Activated CD4-positive, alpha-beta memory T cell treated with anti-CD3 and anti-CD28 coated beads for 36 hours (primary cell): ENCODE results near the gene RASGRF2. TPM values are rescaled to one million over a fixed set of nuclear protein-coding genes. Genes with fewer than 3 reads are reported as not detected.

Experiments
- CTCF ChIA-PET: fragments of 350-600 bp; sonication (Branson Sonifier 250); formaldehyde crosslinking; loops from one replicate; lab custom pipeline; 2021; ENCODE audit warnings: antibody characterized with exemption, inconsistent platforms; lab: Charles Lee
- POLR2A ChIA-PET: fragments of 350-600 bp; sonication (Branson Sonifier 250); formaldehyde crosslinking; loops from one replicate; lab custom pipeline; 2021; ENCODE audit warnings: antibody characterized with exemption; lab: Charles Lee
- DNase-seq: peaks from one replicate; pipeline ENCODE4 v3.0.0-alpha.2; 2020
- H3K27ac Mint-ChIP-seq: one replicate; pipeline ENCODE4 v1.8.0; 2021; ENCODE audit warnings: mixed read lengths
- H3K27me3 Mint-ChIP-seq: one replicate; pipeline ENCODE4 v1.8.0; 2021; ENCODE audit warnings: mixed read lengths
- H3K36me3 Mint-ChIP-seq: one replicate; pipeline ENCODE4 v1.8.0; 2021; ENCODE audit warnings: mixed read lengths
- H3K4me1 Mint-ChIP-seq: one replicate; pipeline ENCODE4 v1.8.0; 2021; ENCODE audit warnings: low read depth, mixed read lengths
- H3K4me3 Mint-ChIP-seq: one replicate; pipeline ENCODE4 v1.8.0; 2021; ENCODE audit warnings: mild to moderate bottlenecking, mixed read lengths
- H3K9me3 Mint-ChIP-seq: one replicate; pipeline ENCODE4 v1.8.0; 2021; ENCODE audit warnings: mixed read lengths
- intact Hi-C: fragments of 100-400 bp; cut with micrococcal nuclease; formaldehyde crosslinking; loops from one replicate; pipeline ENCODE4 v1.15.1; 2023
- total RNA-seq, 2 experiments: library from RNA; stranded (reverse); gene quantifications; one replicate each; pipeline ENCODE4 v1.2.3, GENCODE V29; 2021

Gene RASGRF2
- total RNA-seq, 2 experiments from 2014 or later, result 7.6 to 8.6 TPM

- intact Hi-C loops, result no loop called here
- peaks cover 65% of the 10 kb centered on the region for H3K4me1 Mint-ChIP-seq
- H3K27ac Mint-ChIP-seq, result no peak overlapping the region
- no peaks in the 10 kb centered on the region for H3K9me3 Mint-ChIP-seq
- ChIA-PET POLR2A (no interaction called here), CTCF (no interaction called here)
- no peak overlapping the region for H3K4me3 Mint-ChIP-seq
- DNase-seq, result no peak
- H3K27me3 Mint-ChIP-seq, result no peaks in the 10 kb centered on the region
- H3K36me3 Mint-ChIP-seq, result no peaks in the 10 kb centered on the region
These were observed 28.3 kb downstream of the RASGRF2 start for GRCh38 chr5:80988419-80988935.

- H3K9me3 Mint-ChIP-seq, result no peaks in the 10 kb centered on the region
- no peaks in the 10 kb centered on the region for H3K36me3 Mint-ChIP-seq
- CTCF ChIA-PET, result interaction anchor here (1.2 kb wide), 1 partner anchor 118 kb away, joined by 3 read pairs; no protein-coding TSS in a partner anchor
These were observed 29.7 kb downstream of the RASGRF2 start for GRCh38 chr5:80989883-80990282.

GRCh38 chr5:80990527-80990926 is 30.4 kb downstream of the RASGRF2 start:
- no peak overlapping the region for H3K4me3 Mint-ChIP-seq
- intact Hi-C loops, result no loop called here

More at GRCh38 chr5:80989883-80990282, 29.7 kb downstream of the RASGRF2 start:
- DNase-seq, result no peak
- Mint-ChIP-seq H3K27me3 (no peaks in the 10 kb centered on the region), H3K4me1 (peaks cover 68% of the 10 kb centered on the region), H3K27ac (no peak overlapping the region), H3K4me3 (no peak overlapping the region)
- intact Hi-C loops, result loop anchor here (1.0 kb wide), 1 partner anchor 8 kb away; no protein-coding TSS in a partner anchor
- POLR2A ChIA-PET, result no interaction called here

DNA sequence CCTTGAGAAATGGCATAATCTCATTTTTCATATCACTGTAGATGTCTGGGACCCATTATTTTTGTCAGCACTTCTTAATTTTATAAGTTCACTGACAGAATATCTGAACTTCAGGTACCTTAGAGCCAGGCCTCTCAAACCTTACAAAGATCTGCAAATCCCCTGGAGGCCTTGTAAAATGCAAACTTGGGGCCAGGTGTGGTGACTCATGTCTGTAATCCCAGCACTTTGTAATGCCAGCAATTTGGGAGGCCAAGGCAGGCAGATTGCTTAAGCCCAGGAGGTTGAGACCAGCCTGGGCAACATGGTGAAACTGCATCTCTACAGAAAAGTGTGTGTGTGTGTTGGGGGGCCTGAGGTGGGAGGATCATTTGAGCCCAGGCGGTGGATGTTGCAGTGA is 30.8 kb downstream of the RASGRF2 start:
- DNase-seq, result no peak
- ChIA-PET POLR2A (no interaction called here), CTCF (interaction anchor here (1.2 kb wide), 1 partner anchor 117 kb away, joined by 3 read pairs; no protein-coding TSS in a partner anchor)
- H3K4me1 Mint-ChIP-seq, result peaks cover 66% of the 10 kb centered on the region
- intact Hi-C loops, result no loop called here
- no peak overlapping the region for H3K4me3 Mint-ChIP-seq
- H3K9me3 Mint-ChIP-seq, result no peaks in the 10 kb centered on the region
- H3K27ac Mint-ChIP-seq, result no peak overlapping the region
- no peaks in the 10 kb centered on the region for H3K36me3 Mint-ChIP-seq
- H3K27me3 Mint-ChIP-seq, result no peaks in the 10 kb centered on the region

More at GRCh38 chr5:80990527-80990926, 30.4 kb downstream of the RASGRF2 start:
- H3K4me1 Mint-ChIP-seq, result peaks cover 65% of the 10 kb centered on the region
- ChIA-PET POLR2A (no interaction called here), CTCF (interaction anchor here (1.2 kb wide), 1 partner anchor 118 kb away, joined by 3 read pairs; no protein-coding TSS in a partner anchor)
- H3K9me3 Mint-ChIP-seq, result no peaks in the 10 kb centered on the region
- no peaks in the 10 kb centered on the region for H3K36me3 Mint-ChIP-seq
- no peak for DNase-seq
- no peak overlapping the region for H3K27ac Mint-ChIP-seq
- H3K27me3 Mint-ChIP-seq, result no peaks in the 10 kb centered on the region

- no peak overlapping the region for H3K27ac Mint-ChIP-seq
- ChIA-PET POLR2A (no interaction called here), CTCF (no interaction called here)
- no peaks in the 10 kb centered on the region for H3K9me3 Mint-ChIP-seq
- intact Hi-C loops, result no loop called here
- no peak for DNase-seq
- H3K4me3 Mint-ChIP-seq, result no peak overlapping the region
- no peaks in the 10 kb centered on the region for H3K36me3 Mint-ChIP-seq
- peaks cover 65% of the 10 kb centered on the region for H3K4me1 Mint-ChIP-seq
- no peaks in the 10 kb centered on the region for H3K27me3 Mint-ChIP-seq
These were observed 35.7 kb downstream of the RASGRF2 start for GRCh38 chr5:80995908-80996307.

DNA sequence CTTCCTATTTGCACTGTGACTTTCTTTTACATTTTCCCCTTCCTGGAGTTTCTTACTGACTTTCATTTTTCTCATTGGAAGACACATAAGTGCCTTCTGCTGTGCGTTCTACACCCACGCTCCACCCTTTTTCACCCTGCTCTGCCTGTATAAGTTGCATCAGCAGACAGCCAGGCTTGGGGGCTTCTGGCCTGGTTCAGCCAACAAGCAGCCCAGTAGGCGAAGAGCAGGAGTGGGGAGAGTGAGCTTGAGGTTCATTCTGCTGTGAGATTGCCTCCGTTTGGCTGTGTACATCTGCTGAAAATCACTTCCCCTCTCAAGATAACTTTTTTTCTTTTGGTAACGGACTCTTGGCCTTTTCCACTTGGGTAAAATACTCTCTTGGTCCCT is 38.4 kb downstream of the RASGRF2 start:
- H3K36me3 Mint-ChIP-seq, result peaks cover 1% of the 10 kb centered on the region
- peak overlapping the region; percentile 87 for H3K27ac Mint-ChIP-seq
- peaks cover 55% of the 10 kb centered on the region for H3K4me1 Mint-ChIP-seq
- CTCF ChIA-PET, result interaction anchor here (1.1 kb wide), 1 partner anchor 110 kb away, joined by 3 read pairs; no protein-coding TSS in a partner anchor
- H3K27me3 Mint-ChIP-seq, result no peaks in the 10 kb centered on the region
- peak; percentile 54 for DNase-seq
- POLR2A ChIA-PET, result interaction anchor here (1.8 kb wide), 1 partner anchor 9 kb away, joined by 6 read pairs; no protein-coding TSS in a partner anchor
- intact Hi-C loops, result loop anchor here (1.0 kb wide), 1 partner anchor 9 kb away; no protein-coding TSS in a partner anchor
- H3K9me3 Mint-ChIP-seq, result no peaks in the 10 kb centered on the region
- peak overlapping the region; percentile 63 for H3K4me3 Mint-ChIP-seq

DNA sequence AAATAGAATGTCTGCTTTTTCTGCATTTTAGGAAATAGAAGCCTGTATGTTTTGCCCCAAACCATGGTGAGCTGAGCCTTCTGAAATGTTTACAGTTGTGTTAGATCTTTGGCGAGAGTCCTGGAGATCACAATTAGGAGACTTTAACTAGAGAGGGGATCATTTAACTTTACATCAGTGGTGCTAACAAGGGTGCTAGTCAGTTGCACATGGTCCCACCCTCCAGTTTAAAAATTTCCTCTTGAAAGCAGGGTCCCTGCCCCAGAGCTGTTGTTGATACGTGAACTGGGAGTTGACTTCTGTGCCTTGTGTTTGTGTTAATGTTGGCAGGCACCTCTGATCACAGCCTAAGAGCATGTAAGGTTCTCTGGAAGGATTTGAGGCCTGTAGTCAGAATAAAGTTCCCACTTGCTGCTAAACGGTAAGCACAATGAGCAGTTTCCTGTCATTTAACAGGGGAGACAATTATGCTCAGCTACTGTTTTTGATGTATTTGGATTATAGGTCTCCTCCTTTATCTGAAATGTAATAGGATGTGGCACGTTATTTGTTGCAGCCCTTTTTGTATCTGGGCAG is 43.7 kb downstream of the RASGRF2 start:
- H3K27ac Mint-ChIP-seq, result peak overlapping the region; percentile 53
- no peak for DNase-seq
- no peaks in the 10 kb centered on the region for H3K9me3 Mint-ChIP-seq
- intact Hi-C loops, result no loop called here
- no peaks in the 10 kb centered on the region for H3K27me3 Mint-ChIP-seq
- CTCF ChIA-PET, result interaction anchor here (1.1 kb wide), 1 partner anchor 39 kb away, joined by 3 read pairs; no protein-coding TSS in a partner anchor
- H3K4me1 Mint-ChIP-seq, result peaks cover 62% of the 10 kb centered on the region
- POLR2A ChIA-PET, result no interaction called here
- no peak overlapping the region for H3K4me3 Mint-ChIP-seq
- peaks cover 1% of the 10 kb centered on the region for H3K36me3 Mint-ChIP-seq

- peak overlapping the region; percentile 35 for H3K27ac Mint-ChIP-seq
- intact Hi-C loops, result loop anchor here (2.0 to 5.0 kb wide), 4 partner anchors 102 to 281 kb away; no protein-coding TSS in a partner anchor
- peaks cover 1% of the 10 kb centered on the region for H3K36me3 Mint-ChIP-seq
- H3K9me3 Mint-ChIP-seq, result no peaks in the 10 kb centered on the region
- DNase-seq, result no peak
- peaks cover 67% of the 10 kb centered on the region for H3K4me1 Mint-ChIP-seq
- ChIA-PET CTCF (no interaction called here), POLR2A (no interaction called here)
- no peaks in the 10 kb centered on the region for H3K27me3 Mint-ChIP-seq
- no peak overlapping the region for H3K4me3 Mint-ChIP-seq
These were observed 45.5 kb downstream of the RASGRF2 start for GRCh38 chr5:81005708-81006107.

DNA sequence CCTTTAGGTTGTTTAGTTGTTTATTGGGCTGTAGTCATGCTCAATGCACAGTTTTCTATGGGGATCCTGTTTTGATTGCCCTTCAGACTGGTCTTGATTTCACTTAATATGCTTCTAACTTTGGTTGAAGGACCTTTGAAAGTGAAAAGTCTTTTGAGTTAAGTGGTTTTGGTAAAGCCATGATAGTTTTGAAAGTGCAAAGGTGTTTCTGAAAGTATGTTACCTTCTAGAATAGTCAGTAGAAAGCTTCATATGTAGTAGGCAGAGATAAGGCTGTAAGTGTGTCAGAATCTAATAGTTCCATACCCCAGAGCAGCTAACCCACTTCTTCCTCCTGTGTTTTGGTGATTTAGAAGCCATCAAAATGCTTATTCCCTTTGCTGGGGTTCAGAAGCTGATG is 46.1 kb downstream of the RASGRF2 start:
- no peak for DNase-seq
- intact Hi-C loops, result loop anchor here (2.0 to 5.0 kb wide), 4 partner anchors 101 to 281 kb away; no protein-coding TSS in a partner anchor
- H3K36me3 Mint-ChIP-seq, result peaks cover 1% of the 10 kb centered on the region
- ChIA-PET POLR2A (interaction anchor here (1.6 kb wide), 1 partner anchor 44 kb away, joined by 8 read pairs; no protein-coding TSS in a partner anchor), CTCF (interaction anchor here (0.8 kb wide), 1 partner anchor 102 kb away, joined by 3 read pairs; no protein-coding TSS in a partner anchor)
- H3K27me3 Mint-ChIP-seq, result no peaks in the 10 kb centered on the region
- peak overlapping the region; percentile 76 for H3K4me3 Mint-ChIP-seq
- peak overlapping the region; percentile 96 for H3K27ac Mint-ChIP-seq
- H3K4me1 Mint-ChIP-seq, result peaks cover 69% of the 10 kb centered on the region
- no peaks in the 10 kb centered on the region for H3K9me3 Mint-ChIP-seq

DNA sequence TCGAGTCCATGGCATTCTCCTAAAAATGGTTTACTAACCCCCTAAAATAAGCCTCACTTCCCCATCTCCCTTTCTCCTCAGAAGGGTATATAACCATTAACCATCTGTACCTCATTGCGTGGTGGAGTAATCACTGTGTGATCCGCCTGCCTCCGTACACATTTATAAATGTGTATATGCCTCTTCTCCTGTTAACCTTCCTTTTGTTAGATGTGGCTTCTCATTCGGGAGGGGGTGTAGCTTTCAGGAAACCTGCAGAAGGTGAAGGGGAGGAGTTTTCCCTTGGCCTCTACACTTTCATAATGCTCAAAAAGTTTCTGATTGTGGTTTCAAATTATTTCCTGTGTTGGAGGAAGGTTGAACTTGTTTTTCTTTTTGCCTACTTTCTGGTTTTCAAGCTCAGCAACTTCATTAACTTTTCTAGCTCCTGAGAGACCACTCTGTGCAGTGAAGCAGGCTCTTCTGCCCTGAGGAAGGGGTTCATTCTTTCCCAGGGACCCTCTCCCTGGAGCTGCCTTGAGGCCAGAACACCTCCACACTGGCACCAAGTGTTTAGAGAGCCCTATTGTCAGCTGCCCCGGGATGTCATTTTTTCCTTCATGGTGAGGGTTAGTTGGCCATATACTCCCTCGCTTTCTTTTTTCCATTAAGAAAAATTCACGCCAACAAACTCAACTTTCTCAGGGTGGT is 46.9 kb downstream of the RASGRF2 start:
- H3K27ac Mint-ChIP-seq, result peak overlapping the region; percentile 96
- peaks cover 69% of the 10 kb centered on the region for H3K4me1 Mint-ChIP-seq
- DNase-seq, result peak; percentile 66

DNA sequence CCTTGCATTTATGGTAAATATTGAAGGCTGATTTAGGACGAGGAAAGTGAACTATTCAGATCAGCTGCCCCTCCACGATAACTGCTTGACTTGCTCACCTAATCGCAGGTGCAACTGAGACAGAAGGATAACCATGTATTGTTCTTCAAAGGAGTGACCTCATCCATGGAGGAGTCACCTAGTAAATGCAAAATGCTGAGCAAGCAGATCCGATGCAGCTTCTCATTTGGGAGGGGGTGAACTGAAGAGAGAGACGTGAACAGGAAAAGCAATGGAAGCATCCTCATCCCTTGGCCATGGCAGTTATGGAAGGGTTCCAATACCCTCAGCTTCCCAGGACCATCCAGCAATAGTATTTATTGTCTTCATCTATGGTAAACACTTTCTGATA is 47.5 kb downstream of the RASGRF2 start:
- ChIA-PET CTCF (interaction anchor here (0.9 to 1.9 kb wide), 7 partner anchors 8 to 283 kb away, joined by 3 to 10 read pairs (median 3); partner anchors contain the start of gene RASGRF2), POLR2A (interaction anchor here (0.7 to 1.6 kb wide), 9 partner anchors 10 to 278 kb away, joined by 3 to 10 read pairs (median 4); no protein-coding TSS in a partner anchor)
- intact Hi-C loops, result loop anchor here (1.0 to 5.0 kb wide), 6 partner anchors 45 to 279 kb away; no protein-coding TSS in a partner anchor
- H3K36me3 Mint-ChIP-seq, result peaks cover 1% of the 10 kb centered on the region
- no peaks in the 10 kb centered on the region for H3K27me3 Mint-ChIP-seq
- DNase-seq, result peak; percentile 54
- H3K9me3 Mint-ChIP-seq, result no peaks in the 10 kb centered on the region
- H3K27ac Mint-ChIP-seq, result peak overlapping the region; percentile 96
- peaks cover 70% of the 10 kb centered on the region for H3K4me1 Mint-ChIP-seq
- H3K4me3 Mint-ChIP-seq, result peak overlapping the region; percentile 76

More for the DNA sequence above, 46.9 kb downstream of the RASGRF2 start:
- CTCF ChIA-PET, result interaction anchor here (0.8 to 1.9 kb wide), 8 partner anchors 9 to 283 kb away, joined by 3 to 10 read pairs (median 3); partner anchors contain the start of gene RASGRF2
- Mint-ChIP-seq H3K4me3 (peak overlapping the region; percentile 76), H3K27me3 (no peaks in the 10 kb centered on the region), H3K36me3 (peaks cover 1% of the 10 kb centered on the region), H3K9me3 (no peaks in the 10 kb centered on the region)
- intact Hi-C loops, result loop anchor here (1.0 to 5.0 kb wide), 6 partner anchors 45 to 280 kb away; no protein-coding TSS in a partner anchor
- POLR2A ChIA-PET, result interaction anchor here (0.7 to 1.6 kb wide), 8 partner anchors 10 to 277 kb away, joined by 3 to 10 read pairs (median 4); no protein-coding TSS in a partner anchor
